ENCODE measurements around the gene CEACAM7.
"Not testable (repeated sequence)": the region's sequence is repeated elsewhere in the genome, so short reads cannot be mapped to it uniquely, and the experiment has no call there.

CEACAM7 gene

GRCh38 chr19:41709951-41710645 is 22.0 kb upstream of the CEACAM7 start:
- Histone ChIP-seq H4K20me1 (peaks cover 0 to 26% (median 0%) of the 10 kb centered on the region in 11 experiments; a peak in 2 of 22 replicates), H3K27me3 (peaks cover 0 to 12% (median 3%) of the 10 kb centered on the region in 11 experiments; a peak in 9 of 22 replicates), H3K9ac (no peak overlapping the region), H3K4me3 (no peak overlapping the region), H3K27ac (no peak overlapping the region), H3K9me3 (replicated peaks in 1 of 11) (no peaks in the 10 kb centered on the region), H3K4me1 (peaks cover 0 to 15% (median 4%) of the 10 kb centered on the region in 10 experiments; a peak in 6 of 20 replicates), H3K4me2 (no peak overlapping the region), H3K36me3 (no peaks in the 10 kb centered on the region)
- no peak for TF ChIP-seq Cebpa-rat (IDR thresholded peaks at IDR 0.05)

DNA sequence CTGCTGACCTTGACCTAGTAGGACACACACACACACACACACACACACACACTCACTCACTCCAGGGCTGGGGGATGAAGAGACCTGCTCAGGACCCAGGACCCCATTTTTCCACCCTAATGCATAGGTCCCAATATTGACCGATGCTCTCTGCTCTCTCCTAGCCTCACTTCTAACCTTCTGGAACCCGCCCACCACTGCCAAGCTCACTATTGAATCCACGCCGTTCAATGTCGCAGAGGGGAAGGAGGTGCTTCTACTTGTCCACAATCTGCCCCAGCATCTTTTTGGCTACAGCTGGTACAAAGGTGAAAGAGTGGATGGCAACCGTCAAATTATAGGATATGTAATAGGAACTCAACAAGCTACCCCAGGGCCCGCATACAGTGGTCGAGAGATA is 21.4 kb upstream of the CEACAM7 start:
- not testable (repeated sequence) for H3K9me3 ChIP-seq (replicated peaks in 1 of 11); H3K4me3 ChIP-seq; H3K27ac ChIP-seq; H3K9ac ChIP-seq; H3K4me2 ChIP-seq; H3K36me3 ChIP-seq
- H3K27me3 ChIP-seq: peaks cover 0 to 18% (median 7%) of the 10 kb centered on the region in 11 experiments; a peak in 12 of 22 replicates
- peaks cover 0 to 15% (median 4%) of the 10 kb centered on the region in 10 experiments; a peak in 6 of 20 replicates for H3K4me1 ChIP-seq
- H4K20me1 ChIP-seq: peaks cover 0 to 29% (median 0%) of the 10 kb centered on the region in 11 experiments; a peak in 2 of 22 replicates

DNA sequence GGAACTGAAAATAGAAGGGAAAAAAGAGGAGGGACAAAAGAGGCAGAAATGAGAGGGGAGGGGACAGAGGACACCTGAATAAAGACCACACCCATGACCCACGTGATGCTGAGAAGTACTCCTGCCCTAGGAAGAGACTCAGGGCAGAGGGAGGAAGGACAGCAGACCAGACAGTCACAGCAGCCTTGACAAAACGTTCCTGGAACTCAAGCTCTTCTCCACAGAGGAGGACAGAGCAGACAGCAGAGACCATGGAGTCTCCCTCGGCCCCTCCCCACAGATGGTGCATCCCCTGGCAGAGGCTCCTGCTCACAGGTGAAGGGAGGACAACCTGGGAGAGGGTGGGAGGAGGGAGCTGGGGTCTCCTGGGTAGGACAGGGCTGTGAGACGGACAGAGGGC is 20.4 kb upstream of the CEACAM7 start, which contains the start of gene CEACAM5:
Gene CEACAM5, plus strand, starts transcription at position 146 of the 400 bp plus-strand sequence. Its CDS starts 106 bp downstream, at position 252.
- H3K27ac ChIP-seq: no peak within 1 kb of the TSS
- no peak for TF ChIP-seq Cebpa-rat (IDR thresholded peaks at IDR 0.05)
- H3K36me3 ChIP-seq: no peaks in the 10 kb centered on the region
- H4K20me1 ChIP-seq: peaks cover 0 to 38% (median 0%) of the 10 kb centered on the region in 11 experiments; a peak in 2 of 22 replicates
- H3K4me3 ChIP-seq: no peak within 1 kb of the TSS
- H3K9ac ChIP-seq: no peak within 1 kb of the TSS
- peaks cover 0 to 28% (median 11%) of the 10 kb centered on the region in 11 experiments; a peak in 12 of 22 replicates for H3K27me3 ChIP-seq
- no peaks in the 10 kb centered on the region for H3K9me3 ChIP-seq (replicated peaks in 1 of 11)
- peaks cover 0 to 15% (median 4%) of the 10 kb centered on the region in 10 experiments; a peak in 6 of 20 replicates for H3K4me1 ChIP-seq
- peak within 1 kb of the TSS in 1 of 11 experiments; percentile 89; a peak in 2 of 22 replicates for H3K4me2 ChIP-seq

DNA sequence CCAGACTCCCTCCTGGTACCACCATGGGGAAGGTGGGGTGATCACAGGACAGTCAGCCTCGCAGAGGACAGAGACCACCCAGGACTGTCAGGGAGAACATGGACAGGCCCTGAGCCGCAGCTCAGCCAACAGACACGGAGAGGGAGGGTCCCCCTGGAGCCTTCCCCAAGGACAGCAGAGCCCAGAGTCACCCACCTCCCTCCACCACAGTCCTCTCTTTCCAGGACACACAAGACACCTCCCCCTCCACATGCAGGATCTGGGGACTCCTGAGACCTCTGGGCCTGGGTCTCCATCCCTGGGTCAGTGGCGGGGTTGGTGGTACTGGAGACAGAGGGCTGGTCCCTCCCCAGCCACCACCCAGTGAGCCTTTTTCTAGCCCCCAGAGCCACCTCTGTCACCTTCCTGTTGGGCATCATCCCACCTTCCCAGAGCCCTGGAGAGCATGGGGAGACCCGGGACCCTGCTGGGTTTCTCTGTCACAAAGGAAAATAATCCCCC is 19.9 kb upstream of the CEACAM7 start:
- Histone ChIP-seq H4K20me1 (peaks cover 0 to 40% (median 0%) of the 10 kb centered on the region in 11 experiments; a peak in 3 of 22 replicates), H3K9ac (no peak overlapping the region), H3K4me2 (no peak overlapping the region; a peak in 1 of 22 replicates), H3K27ac (no peak overlapping the region), H3K4me3 (no peak overlapping the region), H3K36me3 (no peaks in the 10 kb centered on the region), H3K27me3 (peaks cover 0 to 33% (median 11%) of the 10 kb centered on the region in 11 experiments; a peak in 12 of 22 replicates), H3K9me3 (replicated peaks in 1 of 11) (no peaks in the 10 kb centered on the region), H3K4me1 (peaks cover 0 to 15% (median 4%) of the 10 kb centered on the region in 10 experiments; a peak in 6 of 20 replicates)
- no peak for TF ChIP-seq Cebpa-rat (IDR thresholded peaks at IDR 0.05)

DNA sequence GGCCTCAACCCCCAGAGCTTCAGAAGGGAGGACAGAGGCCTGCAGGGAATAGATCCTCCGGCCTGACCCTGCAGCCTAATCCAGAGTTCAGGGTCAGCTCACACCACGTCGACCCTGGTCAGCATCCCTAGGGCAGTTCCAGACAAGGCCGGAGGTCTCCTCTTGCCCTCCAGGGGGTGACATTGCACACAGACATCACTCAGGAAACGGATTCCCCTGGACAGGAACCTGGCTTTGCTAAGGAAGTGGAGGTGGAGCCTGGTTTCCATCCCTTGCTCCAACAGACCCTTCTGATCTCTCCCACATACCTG is 19.4 kb upstream of the CEACAM7 start:
- no peak overlapping the region for H3K4me3 ChIP-seq
- no peaks in the 10 kb centered on the region for H3K9me3 ChIP-seq (replicated peaks in 1 of 11)
- H3K27me3 ChIP-seq: peaks cover 0 to 38% (median 11%) of the 10 kb centered on the region in 11 experiments; a peak in 12 of 22 replicates
- H3K4me1 ChIP-seq: peaks cover 0 to 15% (median 4%) of the 10 kb centered on the region in 10 experiments; a peak in 7 of 20 replicates
- peaks cover 0 to 40% (median 0%) of the 10 kb centered on the region in 11 experiments; a peak in 3 of 22 replicates for H4K20me1 ChIP-seq
- H3K4me2 ChIP-seq: peak overlapping the region in 4 of 11 experiments; percentile 70 to 89 (median 72); a peak in 3 of 22 replicates
- no peak for TF ChIP-seq Cebpa-rat (IDR thresholded peaks at IDR 0.05)
- H3K36me3 ChIP-seq: no peaks in the 10 kb centered on the region
- no peak overlapping the region for H3K9ac ChIP-seq
- peak overlapping the region in 2 of 11 experiments; percentile 13 to 38; a peak in 1 of 22 replicates for H3K27ac ChIP-seq

DNA sequence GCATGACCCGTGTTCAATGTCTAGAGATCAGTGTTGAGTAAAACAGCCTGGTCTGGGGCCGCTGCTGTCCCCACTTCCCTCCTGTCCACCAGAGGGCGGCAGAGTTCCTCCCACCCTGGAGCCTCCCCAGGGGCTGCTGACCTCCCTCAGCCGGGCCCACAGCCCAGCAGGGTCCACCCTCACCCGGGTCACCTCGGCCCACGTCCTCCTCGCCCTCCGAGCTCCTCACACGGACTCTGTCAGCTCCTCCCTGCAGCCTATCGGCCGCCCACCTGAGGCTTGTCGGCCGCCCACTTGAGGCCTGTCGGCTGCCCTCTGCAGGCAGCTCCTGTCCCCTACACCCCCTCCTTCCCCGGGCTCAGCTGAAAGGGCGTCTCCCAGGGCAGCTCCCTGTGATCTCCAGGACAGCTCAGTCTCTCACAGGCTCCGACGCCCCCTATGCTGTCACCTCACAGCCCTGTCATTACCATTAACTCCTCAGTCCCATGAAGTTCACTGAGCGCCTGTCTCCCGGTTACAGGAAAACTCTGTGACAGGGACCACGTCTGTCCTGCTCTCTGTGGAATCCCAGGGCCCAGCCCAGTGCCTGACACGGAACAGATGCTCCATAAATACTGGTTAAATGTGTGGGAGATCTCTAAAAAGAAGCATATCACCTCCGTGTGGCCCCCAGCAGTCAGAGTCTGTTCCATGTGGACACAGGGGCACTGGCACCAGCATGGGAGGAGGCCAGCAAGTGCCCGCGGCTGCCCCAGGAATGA is 18.9 kb upstream of the CEACAM7 start:
- Histone ChIP-seq H3K36me3 (no peaks in the 10 kb centered on the region), H3K4me1 (peaks cover 0 to 15% (median 5%) of the 10 kb centered on the region in 10 experiments; a peak in 7 of 20 replicates), H4K20me1 (peaks cover 0 to 42% (median 0%) of the 10 kb centered on the region in 11 experiments; a peak in 4 of 22 replicates), H3K27me3 (peaks cover 0 to 43% (median 11%) of the 10 kb centered on the region in 11 experiments; a peak in 12 of 22 replicates), H3K4me2 (peak overlapping the region; percentile 35 to 89 (median 68); a peak in 21 of 22 replicates), H3K4me3 (peak overlapping the region; percentile 38 to 64 (median 48); a peak in 13 of 20 replicates), H3K9me3 (replicated peaks in 1 of 11) (no peaks in the 10 kb centered on the region), H3K27ac (peak overlapping the region in 3 of 11 experiments; percentile 13 to 38 (median 36); a peak in 2 of 22 replicates), H3K9ac (peak overlapping the region in 5 of 11 experiments; percentile 37 to 54 (median 47); a peak in 6 of 22 replicates)
- TF ChIP-seq Cebpa-rat (IDR thresholded peaks at IDR 0.05): no peak

DNA sequence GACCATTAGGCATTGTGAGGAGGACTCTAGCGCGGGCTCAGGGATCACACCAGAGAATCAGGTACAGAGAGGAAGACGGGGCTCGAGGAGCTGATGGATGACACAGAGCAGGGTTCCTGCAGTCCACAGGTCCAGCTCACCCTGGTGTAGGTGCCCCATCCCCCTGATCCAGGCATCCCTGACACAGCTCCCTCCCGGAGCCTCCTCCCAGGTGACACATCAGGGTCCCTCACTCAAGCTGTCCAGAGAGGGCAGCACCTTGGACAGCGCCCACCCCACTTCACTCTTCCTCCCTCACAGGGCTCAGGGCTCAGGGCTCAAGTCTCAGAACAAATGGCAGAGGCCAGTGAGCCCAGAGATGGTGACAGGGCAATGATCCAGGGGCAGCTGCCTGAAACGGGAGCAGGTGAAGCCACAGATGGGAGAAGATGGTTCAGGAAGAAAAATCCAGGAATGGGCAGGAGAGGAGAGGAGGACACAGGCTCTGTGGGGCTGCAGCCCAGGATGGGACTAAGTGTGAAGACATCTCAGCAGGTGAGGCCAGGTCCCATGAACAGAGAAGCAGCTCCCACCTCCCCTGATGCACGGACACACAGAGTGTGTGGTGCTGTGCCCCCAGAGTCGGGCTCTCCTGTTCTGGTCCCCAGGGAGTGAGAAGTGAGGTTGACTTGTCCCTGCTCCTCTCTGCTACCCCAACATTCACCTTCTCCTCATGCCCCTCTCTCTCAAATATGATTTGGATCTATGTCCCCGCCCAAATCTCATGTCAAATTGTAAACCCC is 17.5 kb upstream of the CEACAM7 start:
- H3K9me3 ChIP-seq (replicated peaks in 1 of 11): no peaks in the 10 kb centered on the region
- peaks cover 0 to 15% (median 5%) of the 10 kb centered on the region in 10 experiments; a peak in 8 of 20 replicates for H3K4me1 ChIP-seq
- no peak overlapping the region for H3K9ac ChIP-seq
- H3K27ac ChIP-seq: no peak overlapping the region
- no peaks in the 10 kb centered on the region for H3K36me3 ChIP-seq
- no peak for TF ChIP-seq Cebpa-rat (IDR thresholded peaks at IDR 0.05)
- no peak overlapping the region for H3K4me3 ChIP-seq
- H4K20me1 ChIP-seq: peaks cover 0 to 56% (median 0%) of the 10 kb centered on the region in 11 experiments; a peak in 5 of 22 replicates
- H3K4me2 ChIP-seq: no peak overlapping the region
- peaks cover 0 to 56% (median 14%) of the 10 kb centered on the region in 11 experiments; a peak in 12 of 22 replicates for H3K27me3 ChIP-seq
